ELR (cell line): ENCODE data around the gene RAD9A.
A peak's percentile ranks its signal among the peaks of the same experiment; 100 is the strongest.

ENCODE experiments used
- DNase-seq: peaks from one replicate; pipeline ENCODE4 v3.0.0-alpha.2; 2015; ENCODE audit warnings: low read depth

RAD9A gene

DNA sequence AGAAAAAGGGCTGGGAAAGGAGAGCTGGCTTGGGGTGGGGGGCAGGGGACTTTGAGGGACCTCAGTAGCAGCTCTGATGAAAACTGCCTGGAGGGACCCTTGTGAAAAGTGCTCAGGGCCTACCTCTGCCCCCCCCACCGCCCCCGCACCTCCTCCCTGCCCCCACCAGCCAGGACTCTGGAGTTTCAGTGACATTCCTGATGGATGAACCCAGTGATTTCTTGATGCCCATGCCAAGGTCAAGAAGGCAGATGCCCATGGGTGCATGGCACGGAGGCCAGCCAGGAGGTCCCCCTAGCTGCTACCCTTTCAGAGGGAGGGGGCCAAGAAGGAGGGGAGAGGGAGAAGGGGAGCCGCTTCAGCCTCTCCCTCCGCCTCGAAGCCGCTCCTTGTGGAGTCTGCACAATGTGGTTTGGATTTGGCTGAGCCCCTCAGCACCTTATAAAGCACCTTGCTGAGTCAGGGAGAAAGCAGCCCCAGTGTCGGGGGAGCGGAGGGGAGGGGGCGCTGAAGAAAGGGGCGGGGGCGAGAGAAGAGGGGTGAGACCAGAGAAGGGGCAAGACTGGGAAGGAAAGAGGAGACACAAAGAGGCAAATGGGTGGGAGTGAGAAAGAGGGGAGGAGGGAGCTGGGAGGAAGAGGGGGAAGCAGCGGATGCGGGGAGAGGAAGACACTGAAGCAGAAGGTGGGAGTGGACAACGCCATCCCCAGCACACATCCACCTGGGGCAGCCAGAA, 16.3 kb upstream of the RAD9A start:
- DNase-seq, result no peak

GRCh38 chr11:67376063-67376820, 15.5 kb upstream of the RAD9A start:
- no peak for DNase-seq

DNA sequence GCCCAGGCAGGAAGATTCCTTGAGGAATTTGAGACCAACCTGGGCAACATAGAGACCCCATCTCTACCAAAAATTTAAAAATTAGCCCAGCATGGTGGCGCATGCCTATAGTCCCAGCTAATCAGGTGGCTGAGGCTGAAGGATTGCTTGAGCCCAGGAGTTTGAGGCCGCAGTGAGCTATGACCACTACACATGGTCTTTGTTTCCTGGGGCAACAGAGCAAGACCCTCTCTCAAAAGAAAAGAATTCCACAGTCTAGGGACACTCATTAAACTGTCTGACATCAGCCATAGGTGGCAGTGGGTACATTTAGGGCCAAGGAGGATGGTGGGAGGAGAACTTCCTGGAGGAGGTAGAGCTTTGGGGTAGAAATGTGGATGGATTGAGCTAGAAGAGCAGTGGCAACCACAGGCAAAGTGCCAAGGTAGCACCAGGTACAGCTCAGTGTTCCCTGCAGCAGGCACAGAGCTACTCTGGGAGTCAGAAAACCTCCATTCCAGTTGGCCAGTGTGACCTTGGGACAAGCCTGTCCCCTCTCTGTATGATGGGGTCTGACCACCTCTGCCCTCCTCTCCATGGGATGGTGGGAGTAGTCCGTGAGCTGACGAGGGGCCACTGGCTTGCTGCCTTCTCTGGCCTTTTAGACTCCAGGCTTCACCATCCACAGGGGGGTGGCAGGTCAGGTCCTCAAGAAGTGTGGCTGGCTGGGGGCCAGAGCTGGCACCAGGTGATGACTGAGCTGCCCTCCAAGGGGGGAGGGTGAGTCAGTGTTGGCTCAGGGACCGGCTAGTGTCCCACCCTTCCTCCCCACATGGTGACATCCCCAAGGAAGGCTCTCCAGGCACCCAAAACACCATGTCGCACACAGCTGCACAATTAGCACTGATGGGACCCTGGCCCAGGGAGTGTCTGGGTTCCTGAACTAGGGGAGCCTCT, 14.6 kb upstream of the RAD9A start:
- no peak for DNase-seq

DNA sequence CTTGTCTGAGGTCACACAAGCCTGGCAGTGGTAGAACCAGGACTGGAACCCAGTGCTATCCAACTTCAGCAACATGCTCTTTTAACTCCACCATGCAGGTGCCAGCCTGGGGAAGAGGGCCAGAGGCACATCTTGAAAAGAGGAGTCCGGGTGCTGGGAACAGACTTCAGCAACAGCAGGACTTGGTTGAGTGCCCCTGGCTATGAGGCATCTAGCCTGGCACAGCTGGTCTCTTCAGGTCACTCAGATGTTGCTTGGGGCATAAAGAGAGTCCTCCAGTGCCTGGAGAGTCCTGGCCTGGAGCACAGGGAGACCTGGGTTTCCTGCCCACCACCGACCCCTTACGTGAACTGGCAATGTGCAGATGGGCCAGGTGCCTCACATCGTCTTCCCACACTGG, 13.2 kb upstream of the RAD9A start:
- DNase-seq, result no peak

GRCh38 chr11:67379061-67380058, 12.4 kb upstream of the RAD9A start:
- DNase-seq, result peak; percentile 84

- DNase-seq, result no peak
These were observed 10.4 kb upstream of the RAD9A start for GRCh38 chr11:67381244-67381972.

GRCh38 chr11:67382276-67383136, 9.3 kb upstream of the RAD9A start:
- DNase-seq, result peak; percentile 81

- DNase-seq, result peak; percentile 62
These were observed 6.9 kb upstream of the RAD9A start for GRCh38 chr11:67384851-67385366.

DNA sequence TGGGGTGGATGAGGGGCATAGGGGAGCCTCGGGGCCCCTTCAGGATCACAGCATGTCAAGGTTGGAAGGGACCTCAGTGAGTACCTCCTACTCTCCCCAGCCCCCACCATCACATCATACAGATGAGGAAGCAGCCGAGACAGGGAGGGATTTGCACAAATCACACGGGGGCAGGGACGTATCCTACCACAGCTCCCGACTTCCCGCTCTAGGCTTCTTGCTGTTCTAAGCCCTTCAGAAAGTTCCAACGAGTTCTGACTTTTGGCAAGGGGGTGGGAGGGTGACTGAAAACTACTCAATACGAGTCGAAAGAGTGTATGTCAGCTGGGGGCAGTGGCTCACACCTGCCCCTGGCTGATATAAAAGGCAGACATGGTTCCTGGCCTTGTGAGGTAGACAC, 4.7 kb upstream of the RAD9A start:
- DNase-seq, result no peak

DNA sequence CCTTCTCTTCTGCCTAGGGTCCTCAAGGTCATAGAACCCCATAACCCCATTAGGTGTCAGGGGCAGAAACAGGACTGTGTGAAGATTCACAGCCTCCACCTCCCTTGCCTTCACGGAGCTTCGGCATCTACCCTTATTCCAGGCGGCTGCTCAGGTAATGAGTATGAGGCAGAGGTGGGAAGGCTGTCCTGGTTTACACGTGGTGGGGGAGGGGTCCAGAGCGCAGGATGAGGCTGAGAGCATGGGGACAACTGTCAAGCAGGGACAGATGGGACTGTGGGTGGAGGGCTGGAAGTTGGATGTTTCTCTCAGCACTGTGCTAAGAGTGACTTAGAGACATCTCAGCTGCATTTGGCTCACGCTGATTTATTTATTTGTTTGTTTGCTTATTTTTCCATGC, 4.3 kb upstream of the RAD9A start:
- no peak for DNase-seq

- DNase-seq, result peak; percentile 46
These were observed 2.3 kb upstream of the RAD9A start for GRCh38 chr11:67389477-67389876.

- DNase-seq, result no peak
These were observed 861 bp upstream of the RAD9A start for GRCh38 chr11:67390947-67391303.

- DNase-seq, result peak; percentile 42
These were observed 463 bp downstream of the RAD9A start for GRCh38 chr11:67392183-67392715.

GRCh38 chr11:67393437-67393836, 1.7 kb downstream of the RAD9A start:
- no peak for DNase-seq

- DNase-seq, result no peak
These were observed 2.2 kb downstream of the RAD9A start for GRCh38 chr11:67393990-67394389.

GRCh38 chr11:67395555-67396258, 3.9 kb downstream of the RAD9A start:
- DNase-seq, result no peak

DNA sequence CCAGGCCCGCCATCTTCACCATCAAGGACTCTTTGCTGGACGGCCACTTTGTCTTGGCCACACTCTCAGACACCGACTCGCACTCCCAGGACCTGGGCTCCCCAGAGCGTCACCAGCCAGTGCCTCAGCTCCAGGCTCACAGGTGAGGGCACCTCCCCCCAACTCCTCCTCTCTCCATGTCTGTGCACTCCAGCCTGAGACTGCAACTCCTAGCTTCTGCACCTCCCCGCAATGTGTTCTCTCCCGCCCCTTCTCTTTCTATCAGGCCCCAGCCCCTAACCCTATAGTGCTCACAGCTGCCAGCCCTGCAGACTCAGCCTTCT, 4.4 kb downstream of the RAD9A start:
- DNase-seq, result no peak

GRCh38 chr11:67396587-67397389, 5.0 kb downstream of the RAD9A start:
- DNase-seq, result no peak
